SK-MEL-5 (cell line): Measurements from ENCODE around the gene FAM222B. TPM values are rescaled to one million over a fixed set of nuclear protein-coding genes. Genes with fewer than 3 reads are reported as not detected.
"Not testable (repeated sequence)": the region's sequence is repeated elsewhere in the genome, so short reads cannot be mapped to it uniquely, and the experiment has no call there.

Source experiments
- DNase-seq: peaks from one replicate; pipeline ENCODE4 v3.0.0-alpha.2; 2016; ENCODE audit warnings: low read depth, low spot score
- in situ Hi-C: cut with HindIII; loops from 2 replicates; pipeline ENCODE4 v1.10.0; 2016; ENCODE audit warnings: low sequenced_read_pairs, high pct_unique_total_duplicates, low pct_unique_long_range_greater_than_20kb
- total RNA-seq: library from RNA; depleted of rRNA; stranded (reverse); fragments of >200 nt; shearing (Covaris generic); gene quantifications from 2 replicates; pipeline ENCODE4 v1.2.3, GENCODE V29; 2014

Gene FAM222B
- total RNA-seq, 1 experiment from 2014 or later: 11.3 TPM

- DNase-seq: no peak
- in situ Hi-C loops: no loop called here
These were observed 98.3 kb downstream of the FAM222B start for GRCh38 chr17:28744104-28744971.

DNA sequence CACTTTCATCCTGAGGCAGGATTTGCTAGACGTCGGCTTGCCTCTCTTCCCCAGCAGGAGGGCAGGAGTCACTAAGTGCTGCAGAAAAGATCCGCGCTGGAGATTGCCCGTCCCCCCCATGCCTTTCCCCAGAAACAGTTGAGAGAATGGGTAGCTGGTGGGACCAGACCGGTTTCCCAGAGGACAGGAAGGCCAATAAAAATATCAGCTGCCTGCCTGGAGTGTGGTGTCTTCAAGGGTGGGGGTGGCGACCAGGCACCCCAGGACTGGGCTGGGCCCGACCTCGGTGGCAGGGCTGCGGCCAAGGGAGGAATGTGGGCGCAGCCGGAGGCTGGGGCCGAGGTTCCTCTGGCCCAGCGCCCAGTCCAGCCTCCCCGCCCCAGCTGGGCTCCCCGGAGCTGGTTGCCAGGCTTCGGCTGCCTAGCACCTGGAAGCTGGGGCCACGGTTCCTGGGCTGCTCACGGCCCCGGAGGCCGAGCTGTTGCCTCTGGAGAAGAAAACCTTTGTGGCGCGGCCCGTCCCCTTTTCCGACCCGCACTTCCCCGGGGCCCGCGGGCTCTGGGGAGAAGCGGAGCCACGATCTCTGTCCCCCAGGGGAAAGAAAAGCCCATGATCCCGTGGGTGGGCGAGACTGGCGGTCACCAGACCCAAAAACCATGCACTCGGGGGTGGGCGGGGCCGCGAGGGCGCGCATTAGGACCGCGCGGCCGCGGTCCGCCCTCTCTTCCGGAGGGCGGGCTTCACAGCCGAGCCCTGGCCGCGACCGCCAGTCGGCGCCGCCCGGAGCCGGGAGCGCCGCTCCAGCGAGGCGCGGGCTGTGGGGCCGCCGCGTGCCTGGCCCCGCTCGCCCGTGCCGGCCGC, 99.1 kb downstream of the FAM222B start, which contains the start of gene TRAF4:
Gene TRAF4 (plus strand): TSS at position 769 of the 861 bp plus-strand sequence. CDS start 102 bp downstream, outside the sequence.
- peak; percentile 92 for DNase-seq
- in situ Hi-C loops: no loop called here

GRCh38 chr17:28741358-28742349, 100.9 kb downstream of the FAM222B start:
- no peak for DNase-seq
- in situ Hi-C loops: no loop called here

GRCh38 chr17:28740406-28741357, 101.9 kb downstream of the FAM222B start:
- DNase-seq: no peak
- in situ Hi-C loops: no loop called here

GRCh38 chr17:28738680-28739384, 103.8 kb downstream of the FAM222B start:
- no peak for DNase-seq
- in situ Hi-C loops: no loop called here

DNA sequence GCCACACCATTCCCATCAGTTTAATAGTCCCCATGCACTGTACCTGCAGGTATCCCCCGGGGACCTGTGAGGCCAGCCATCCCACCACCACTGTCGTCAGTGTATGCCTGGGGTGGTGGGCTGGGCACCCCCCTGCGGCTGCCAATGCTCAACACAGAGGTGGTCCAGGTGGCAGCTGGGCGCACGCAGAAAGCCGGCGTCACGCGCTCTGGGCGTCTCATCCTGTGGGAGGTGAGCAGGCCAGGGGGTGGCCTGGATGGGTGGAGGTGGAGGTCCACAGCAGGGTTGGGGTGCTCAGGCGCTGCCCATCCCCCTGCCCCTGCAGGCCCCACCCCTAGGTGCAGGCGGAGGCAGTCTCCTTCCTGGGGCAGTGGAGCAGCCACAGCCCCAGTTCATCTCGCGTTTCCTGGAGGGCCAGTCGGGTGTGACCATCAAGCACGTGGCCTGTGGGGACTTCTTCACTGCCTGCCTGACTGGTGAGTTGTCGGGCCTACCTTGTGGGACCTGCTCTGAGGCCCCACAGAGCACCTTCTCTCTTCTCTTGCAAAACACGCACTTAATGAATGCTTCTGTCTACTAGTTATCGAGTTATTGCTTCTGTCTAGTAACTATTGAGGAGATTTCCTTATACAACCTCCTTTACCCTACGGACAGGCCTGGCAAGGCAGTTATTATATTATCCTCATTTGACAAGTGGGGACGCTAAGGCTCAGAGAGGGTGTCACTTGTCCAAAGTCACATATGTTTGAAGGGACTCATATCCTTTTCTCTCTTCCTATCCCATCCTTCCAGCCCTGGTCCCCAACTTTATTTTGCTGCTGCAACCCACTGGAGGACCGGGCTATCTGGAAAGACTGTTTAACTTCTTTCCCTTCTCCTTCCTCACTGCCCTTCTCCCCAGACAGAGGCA, 104.6 kb downstream of the FAM222B start:
- in situ Hi-C loops: no loop called here

DNA sequence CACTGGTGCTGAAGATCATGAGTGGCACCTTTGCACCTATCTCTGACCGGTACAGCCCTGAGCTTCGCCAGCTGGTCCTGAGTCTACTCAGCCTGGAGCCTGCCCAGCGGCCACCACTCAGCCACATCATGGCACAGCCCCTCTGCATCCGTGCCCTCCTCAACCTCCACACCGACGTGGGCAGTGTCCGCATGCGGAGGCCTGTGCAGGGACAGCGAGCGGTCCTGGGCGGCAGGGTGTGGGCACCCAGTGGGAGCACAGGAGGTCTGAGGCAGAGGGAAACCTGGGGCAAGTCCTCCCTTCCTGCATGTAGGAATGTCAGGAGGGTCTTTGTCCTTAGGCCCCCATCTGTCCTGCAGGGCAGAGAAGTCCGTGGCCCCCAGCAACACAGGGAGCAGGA, 105.3 kb downstream of the FAM222B start:
- no peak for DNase-seq
- in situ Hi-C loops: no loop called here

More for the DNA sequence above, 104.6 kb downstream of the FAM222B start:
- DNase-seq: no peak

DNA sequence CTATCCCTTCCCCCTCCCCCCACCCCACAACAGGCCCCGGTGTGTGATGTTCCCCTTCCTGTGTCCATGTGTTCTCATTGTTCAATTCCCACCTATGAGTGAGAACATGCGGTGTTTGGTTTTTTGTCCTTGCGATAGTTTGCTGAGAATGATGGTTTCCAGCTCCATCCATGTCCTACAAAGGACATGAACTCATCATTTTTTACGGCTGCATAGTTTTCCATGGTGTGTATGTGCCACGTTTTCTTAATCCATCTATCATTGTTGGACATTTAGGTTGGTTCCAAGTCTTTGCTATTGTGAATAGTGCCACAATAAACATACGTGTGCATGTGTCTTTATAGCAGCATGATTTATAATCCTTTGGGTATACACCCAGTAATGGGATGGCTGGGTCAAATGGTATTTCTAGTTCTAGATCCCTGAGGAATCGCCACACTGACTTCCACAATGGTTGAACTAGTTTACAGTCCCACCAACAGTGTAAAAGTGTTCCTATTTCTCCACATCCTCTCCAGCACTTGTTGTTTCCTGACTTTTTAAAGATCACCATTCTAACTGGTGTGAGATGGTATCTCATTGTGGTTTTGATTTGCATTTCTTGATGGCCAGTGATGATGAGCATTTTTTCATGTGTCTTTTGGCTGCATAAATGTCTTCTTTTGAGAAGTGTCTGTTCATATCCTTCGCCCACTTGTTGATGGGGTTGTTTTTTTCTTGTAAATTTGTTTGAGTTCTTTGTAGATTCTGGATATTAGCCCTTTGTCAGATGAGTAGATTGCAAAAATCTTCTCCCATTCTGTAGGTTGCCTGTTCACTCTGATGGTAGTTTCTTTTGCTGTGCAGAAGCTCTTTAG, 106.4 kb downstream of the FAM222B start:
- in situ Hi-C loops, DNase-seq: not testable (repeated sequence)

DNA sequence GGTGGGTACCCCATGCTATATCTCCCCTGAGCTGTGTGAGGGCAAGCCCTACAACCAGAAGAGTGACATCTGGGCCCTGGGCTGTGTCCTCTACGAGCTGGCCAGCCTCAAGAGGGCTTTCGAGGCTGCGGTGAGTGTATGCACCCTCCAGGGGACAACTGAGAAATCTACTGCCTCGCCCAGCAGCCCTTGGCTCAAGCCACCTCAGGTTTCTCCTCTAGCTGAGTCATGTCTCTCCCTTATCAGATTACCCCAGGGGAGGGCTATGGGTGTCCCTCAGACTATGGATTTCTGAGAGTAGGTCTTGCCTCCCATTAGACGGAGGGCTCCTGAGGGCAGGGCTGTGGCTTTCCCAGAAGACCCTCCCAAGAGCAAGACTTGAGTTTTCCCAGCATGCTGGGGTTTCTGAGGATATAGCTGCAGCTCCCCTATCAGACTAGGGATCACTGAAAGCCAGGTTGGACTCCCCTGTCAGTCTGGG, 107.3 kb downstream of the FAM222B start:
- no peak for DNase-seq
- in situ Hi-C loops: no loop called here

DNA sequence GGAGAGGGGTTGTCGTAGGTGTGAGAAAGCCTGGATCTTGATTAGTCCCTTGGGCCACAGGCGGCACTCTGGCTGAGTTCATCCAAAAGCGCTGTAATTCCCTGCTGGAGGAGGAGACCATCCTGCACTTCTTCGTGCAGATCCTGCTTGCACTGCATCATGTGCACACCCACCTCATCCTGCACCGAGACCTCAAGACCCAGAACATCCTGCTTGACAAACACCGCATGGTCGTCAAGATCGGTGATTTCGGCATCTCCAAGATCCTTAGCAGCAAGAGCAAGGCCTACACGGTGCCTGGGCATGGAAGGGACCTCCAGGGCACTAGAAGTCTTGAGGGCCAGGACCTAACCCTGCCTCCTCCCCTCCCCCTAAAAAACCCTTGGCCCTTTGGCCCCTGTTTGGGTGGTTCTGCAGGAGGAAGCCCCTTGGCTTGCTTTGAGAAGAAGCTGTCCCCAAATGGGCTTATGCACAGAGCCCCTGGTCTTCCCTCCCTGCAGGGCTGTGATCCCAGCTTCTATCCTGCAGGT, 107.8 kb downstream of the FAM222B start:
- in situ Hi-C loops: no loop called here
- no peak for DNase-seq

DNA sequence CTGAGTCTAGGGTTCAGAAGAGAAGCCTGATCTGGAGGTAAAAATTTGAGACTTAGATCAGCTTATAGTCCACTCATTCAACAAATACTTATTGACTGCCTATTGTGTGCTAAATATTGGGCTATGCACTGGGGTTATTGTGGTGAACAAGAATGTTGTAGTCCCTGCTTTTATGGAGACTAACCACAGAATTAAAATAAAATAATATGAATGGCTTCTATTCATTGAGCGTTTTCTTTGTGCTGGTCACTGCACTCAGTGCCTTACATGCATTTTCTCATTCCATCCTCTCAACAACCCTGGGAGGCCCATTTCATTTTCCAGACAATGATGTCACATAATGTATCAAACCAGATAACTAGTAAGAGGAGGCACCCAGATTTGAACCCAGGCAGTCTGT, 109.2 kb downstream of the FAM222B start:
- in situ Hi-C loops: no loop called here
- DNase-seq: no peak

- DNase-seq: no peak
- in situ Hi-C loops: no loop called here
These were observed 112.7 kb downstream of the FAM222B start for GRCh38 chr17:28729950-28730330.

DNA sequence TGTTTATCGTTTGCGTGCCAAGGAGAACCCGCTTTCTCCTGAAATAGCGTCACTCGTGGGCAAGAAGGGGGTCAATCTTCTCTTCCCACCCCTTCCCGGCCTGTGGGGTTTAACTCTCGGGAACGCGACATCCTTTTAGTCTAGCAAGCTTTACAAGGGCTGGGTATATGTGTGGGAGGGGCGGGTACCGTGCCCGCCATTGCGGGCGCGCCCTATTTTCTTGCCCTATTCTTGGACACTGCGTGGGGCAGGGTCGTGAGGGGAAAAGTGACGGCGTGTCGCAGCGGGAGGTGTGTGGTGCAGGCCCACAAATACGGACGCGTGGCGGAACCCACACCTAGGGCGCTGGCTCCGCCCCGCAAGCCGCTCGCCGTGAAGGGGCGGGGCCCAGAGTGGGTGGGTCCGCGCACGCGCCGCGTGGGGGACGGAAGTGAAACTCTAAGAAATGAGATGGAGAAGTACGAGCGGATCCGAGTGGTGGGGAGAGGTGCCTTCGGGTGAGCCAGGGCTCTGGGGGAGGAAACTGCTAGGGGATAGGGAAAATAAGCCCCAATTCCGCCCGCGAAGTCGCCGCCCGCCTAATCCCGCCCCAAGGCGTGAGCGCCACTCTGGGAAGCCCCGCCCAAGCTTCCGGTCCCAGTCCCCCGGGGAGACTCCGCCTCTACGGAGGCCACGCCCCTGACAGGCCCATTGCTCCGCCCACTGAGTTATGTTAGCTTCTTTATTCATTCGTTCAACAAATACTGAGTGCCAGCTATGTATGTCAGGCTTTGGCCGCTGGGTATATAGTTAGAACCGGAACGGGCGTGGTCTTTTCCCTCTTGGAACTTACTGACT, 114.0 kb downstream of the FAM222B start, which contains the start of gene NEK8:
Gene NEK8 (plus strand): TSS at position 425 of the 837 bp plus-strand sequence. CDS start 26 bp downstream, at position 451.
- peak; percentile 97 for DNase-seq
- in situ Hi-C loops: no loop called here
